Stimulated activated naive CD8-positive, alpha-beta T cell treated with anti-CD3 and anti-CD28 coated beads, Interleukin-15, amount 100 ng/mL, for 72 hours (primary cell): ENCODE data around the gene TAMM41.
"Not testable (repeated sequence)": the region's sequence is repeated elsewhere in the genome, so short reads cannot be mapped to it uniquely, and the experiment has no call there.

ENCODE experiments used
- ATAC-seq: fragments of 150-1000 bp; cut with Tn5 transposase; 2 replicates; pipeline ENCODE4 v1.10.0; 2021; ENCODE audit warnings: mild to moderate bottlenecking, moderate library complexity
- DNase-seq, 2 donors: peaks; one replicate each; pipeline ENCODE4 v3.0.0; 2021 to 2022
- H3K27ac Mint-ChIP-seq, 2 donors: one replicate each; pipeline ENCODE4 v1.8.0; 2022; ENCODE audit warnings: mild to moderate bottlenecking in 2 of 2, mixed read lengths in 2 of 2, moderate library complexity in 2 of 2
- H3K27me3 Mint-ChIP-seq: one replicate; pipeline ENCODE4 v1.8.0; 2022; ENCODE audit warnings: mixed read lengths
- H3K4me1 Mint-ChIP-seq: one replicate; pipeline ENCODE4 v1.8.0; 2022; ENCODE audit warnings: mild to moderate bottlenecking, mixed read lengths
- H3K4me3 Mint-ChIP-seq, 2 donors: one replicate each; pipeline ENCODE4 v1.8.0; 2022; ENCODE audit warnings: mild to moderate bottlenecking in 2 of 2, mixed read lengths in 2 of 2, moderate library complexity in 1 of 2
- H3K9me3 Mint-ChIP-seq, 2 donors: one replicate each; pipeline ENCODE4 v1.8.0; 2022; ENCODE audit warnings: mixed read lengths in 2 of 2

TAMM41 gene

DNA sequence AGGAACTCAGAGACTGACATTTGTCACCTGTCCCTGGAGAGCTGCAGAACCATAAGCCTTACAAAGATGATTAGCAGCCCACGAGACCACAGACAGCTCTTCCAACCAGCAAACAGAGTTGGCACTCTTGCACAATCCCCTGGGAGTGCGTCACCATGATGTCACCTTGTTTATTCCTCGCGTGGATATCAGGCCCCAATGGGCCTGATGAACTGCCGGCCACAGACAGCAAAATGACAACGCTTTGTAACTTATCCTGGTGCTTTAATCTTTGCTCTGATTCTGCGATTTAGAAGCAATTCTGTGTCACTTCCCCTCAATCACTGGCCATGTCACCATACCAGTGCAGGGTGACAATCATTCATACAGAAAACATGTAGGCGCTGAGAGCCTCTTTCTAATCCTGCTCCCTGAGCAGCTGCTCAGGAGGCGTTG is 89.2 kb downstream of the TAMM41 start:
- Mint-ChIP-seq H3K9me3 (no peaks in the 10 kb centered on the region), H3K27me3 (no peaks in the 10 kb centered on the region), H3K4me1 (no peaks in the 10 kb centered on the region), H3K27ac (peak overlapping the region in 1 of 2 donors; percentile 34), H3K4me3 (no peak overlapping the region)
- ATAC-seq, result no peak
- DNase-seq, result no peak

DNA sequence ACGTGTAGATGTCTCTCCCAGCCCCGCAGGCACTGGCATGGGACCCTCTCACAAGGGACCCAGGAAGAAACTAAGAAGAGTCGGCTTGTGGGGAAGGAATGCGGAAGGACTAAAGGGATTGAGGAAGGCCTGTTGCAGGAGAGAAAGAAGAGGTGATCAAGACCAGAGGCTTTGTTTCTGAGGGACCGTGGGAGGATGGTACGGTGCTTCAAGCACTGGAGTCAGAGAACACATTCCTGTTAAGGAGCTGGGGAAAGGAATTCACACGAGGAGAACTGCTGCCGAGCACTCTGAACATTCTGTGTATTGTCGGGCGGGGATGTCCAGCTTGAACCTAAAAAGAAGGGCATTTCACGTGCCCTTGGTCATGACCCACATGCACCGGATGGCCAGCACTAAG is 91.4 kb downstream of the TAMM41 start:
- DNase-seq (no peak), ATAC-seq (no peak)
- no peak overlapping the region for H3K4me3 Mint-ChIP-seq
- no peak overlapping the region for H3K27ac Mint-ChIP-seq
- H3K4me1 Mint-ChIP-seq, result no peaks in the 10 kb centered on the region
- no peaks in the 10 kb centered on the region for H3K27me3 Mint-ChIP-seq
- no peaks in the 10 kb centered on the region for H3K9me3 Mint-ChIP-seq

DNA sequence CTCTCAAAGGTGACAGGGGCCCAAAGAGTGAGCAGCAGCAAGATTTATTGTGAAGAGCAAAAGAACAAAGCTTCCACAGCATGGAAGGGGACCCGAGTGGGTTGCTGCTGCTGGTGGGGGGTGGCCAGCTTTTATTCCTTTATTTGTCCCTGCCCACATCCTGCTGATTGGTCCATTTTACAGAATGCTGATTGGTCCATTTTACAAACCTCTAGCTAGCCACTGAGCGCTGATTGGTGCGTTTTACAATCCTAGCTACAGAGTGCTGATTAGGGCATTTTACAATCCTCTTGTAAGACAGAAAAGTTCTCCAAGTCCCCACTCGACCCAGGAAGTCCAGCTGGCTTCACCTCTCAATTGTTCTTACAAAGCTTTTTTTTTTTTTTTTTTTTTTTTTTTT is 94.4 kb downstream of the TAMM41 start:
- not testable (repeated sequence) for H3K9me3 Mint-ChIP-seq, H3K4me1 Mint-ChIP-seq, H3K27me3 Mint-ChIP-seq, H3K27ac Mint-ChIP-seq, H3K4me3 Mint-ChIP-seq, DNase-seq, ATAC-seq

DNA sequence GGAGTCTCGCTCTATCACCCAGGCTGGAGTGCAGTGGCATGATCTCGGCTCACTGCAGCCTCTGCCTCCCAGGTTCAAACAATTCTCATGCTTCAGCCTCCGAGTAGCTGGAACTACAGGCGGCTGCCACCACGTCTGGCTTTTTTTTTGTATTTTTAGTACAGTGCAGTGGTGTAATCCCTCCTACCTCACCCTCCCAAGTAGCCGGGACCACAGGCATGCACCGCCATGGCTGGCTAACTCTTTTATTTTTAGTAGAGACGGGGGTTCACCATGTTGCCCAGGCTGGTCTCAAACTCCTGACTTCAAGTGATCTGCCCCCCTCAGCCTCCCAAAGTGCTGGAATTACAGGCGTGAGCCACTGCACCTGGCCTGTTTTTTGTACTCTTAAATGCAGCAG is 98.4 kb downstream of the TAMM41 start:
- H3K27me3 Mint-ChIP-seq, H3K9me3 Mint-ChIP-seq, H3K4me1 Mint-ChIP-seq, H3K4me3 Mint-ChIP-seq, ATAC-seq, DNase-seq, H3K27ac Mint-ChIP-seq: not testable (repeated sequence)
